Neural cell (in vitro differentiated cells): Measurements from ENCODE around the gene KLK11. TPM values are rescaled to one million over a fixed set of nuclear protein-coding genes. Genes with fewer than 3 reads are reported as not detected.

ENCODE experiments used
- H2AFZ ChIP-seq: fragments of 200-600, 300-800 bp; sonication (generic), shearing (Covaris generic); 2 replicates; pipeline ENCODE4 v1.6.0; 2014; ENCODE audit warnings: low read depth, mild to moderate bottlenecking, antibody characterized with exemption, low read length, moderate library complexity
- H3F3A ChIP-seq: fragments of 200-600 bp; shearing (Covaris generic); 2 replicates; pipeline ENCODE4 v1.6.1; 2016; ENCODE audit warnings: mild to moderate bottlenecking, moderate library complexity, mixed read lengths, antibody characterized with exemption, low read length; ENCODE audit not compliant: insufficient read depth, poor library complexity, severe bottlenecking
- H3K27ac ChIP-seq: fragments of 200-600, 300-800 bp; sonication (generic), shearing (Covaris generic); 2 replicates; pipeline ENCODE4 v1.5.1; 2014; ENCODE audit warnings: mild to moderate bottlenecking, low read length, moderate library complexity
- H3K27me3 ChIP-seq: fragments of 300-800, 200-600 bp; sonication (generic), shearing (Covaris generic); 2 replicates; pipeline ENCODE4 v1.6.0; 2014; ENCODE audit warnings: mild to moderate bottlenecking, low read depth, low read length, moderate library complexity; ENCODE audit not compliant: insufficient read depth
- H3K36me3 ChIP-seq: fragments of 300-800, 200-600 bp; sonication (generic), shearing (Covaris generic); 2 replicates; pipeline ENCODE4 v1.5.1; 2014; ENCODE audit warnings: mild to moderate bottlenecking, antibody characterized with exemption, low read length, moderate library complexity; ENCODE audit not compliant: insufficient read depth
- H3K4me2 ChIP-seq: fragments of 300-800, 200-600 bp; sonication (generic), shearing (Covaris generic); 2 replicates; pipeline ENCODE4 v1.6.0; 2014; ENCODE audit warnings: mild to moderate bottlenecking, low read length
- H3K4me3 ChIP-seq: fragments of 300-800, 200-600 bp; sonication (generic), shearing (Covaris generic); 2 replicates; pipeline ENCODE4 v1.5.1; 2014; ENCODE audit warnings: mild to moderate bottlenecking, low read length, moderate library complexity
- H3K79me2 ChIP-seq: fragments of 200-600 bp; shearing (Covaris generic); replicated peaks from 2 replicates; pipeline ENCODE4 v1.6.0; 2014; ENCODE audit warnings: mild to moderate bottlenecking, low read length, moderate library complexity; ENCODE audit not compliant: insufficient read depth
- H3K9ac ChIP-seq: fragments of 300-800, 200-600 bp; sonication (generic), shearing (Covaris generic); 2 replicates; pipeline ENCODE4 v1.6.1; 2016; ENCODE audit warnings: mild to moderate bottlenecking, low read length, mixed read lengths
- H3K9me2 ChIP-seq: fragments of 200-600 bp; shearing (Covaris generic); 2 replicates; pipeline ENCODE4 v1.6.1; 2016; ENCODE audit warnings: mild to moderate bottlenecking, low read length, mixed read lengths; ENCODE audit not compliant: insufficient read depth
- H3K9me3 ChIP-seq: fragments of 200-600, 300-800 bp; sonication (generic), shearing (Covaris generic); 2 replicates; pipeline ENCODE4 v1.6.1; 2016; ENCODE audit warnings: mild to moderate bottlenecking, mixed run types, low read length, moderate library complexity, mixed read lengths
- H4K20me1 ChIP-seq: fragments of 200-600 bp; shearing (Covaris generic); 2 replicates; pipeline ENCODE4 v1.6.1; 2016; ENCODE audit warnings: mild to moderate bottlenecking, mixed run types; ENCODE audit not compliant: insufficient read depth
- CTCF ChIP-seq: fragments of 450-650 bp; IDR thresholded peaks from 2 replicates; pipeline ENCODE4 v1.5.1; 2014; ENCODE audit warnings: antibody characterized with exemption, mild to moderate bottlenecking, moderate library complexity; ENCODE audit not compliant: poor library complexity, severe bottlenecking
- EZH2 ChIP-seq: fragments of 200-600, 300-800 bp; shearing (Covaris generic), sonication (generic); IDR thresholded peaks from 2 replicates; pipeline ENCODE4 v1.6.1; 2014; ENCODE audit warnings: antibody characterized with exemption, low read length, borderline replicate concordance, mild to moderate bottlenecking; ENCODE audit not compliant: insufficient read depth, poor library complexity, severe bottlenecking
- MXI1 ChIP-seq: fragments of 450-650 bp; conservative IDR thresholded peaks from 2 replicates; pipeline ENCODE4 v1.6.1; 2014; ENCODE audit warnings: antibody characterized with exemption, mild to moderate bottlenecking; ENCODE audit not compliant: poor library complexity, severe bottlenecking
- POLR2AphosphoS5 ChIP-seq: IDR thresholded peaks from 2 replicates; pipeline ENCODE4 v1.6.1; 2012
- RAD21 ChIP-seq: fragments of 450-650 bp; conservative IDR thresholded peaks from 2 replicates; pipeline ENCODE4 v1.6.1; 2014; ENCODE audit warnings: antibody characterized with exemption, mild to moderate bottlenecking, moderate library complexity
- REST ChIP-seq: IDR thresholded peaks from 2 replicates; pipeline ENCODE4 v1.6.1; 2012; ENCODE audit warnings: borderline replicate concordance
- SMC3 ChIP-seq: fragments of 450-650 bp; conservative IDR thresholded peaks from 2 replicates; pipeline ENCODE4 v1.6.1; 2014; ENCODE audit warnings: antibody characterized with exemption, mild to moderate bottlenecking, moderate library complexity; ENCODE audit not compliant: poor library complexity
- polyA plus RNA-seq: library from polyadenylated mRNA; depleted of rRNA; stranded (reverse); fragments of >200 nt; gene quantifications from 2 replicates; pipeline ENCODE4 v1.2.3, GENCODE V29; 2014

Gene KLK11
- polyA plus RNA-seq, 1 donor from 2014 or later = not detected

GRCh38 chr19:51027126-51027806 lies 850 bp upstream of the KLK11 start:
- Histone ChIP-seq H2AFZ (no peak overlapping the region), H3K27me3 (no peaks in the 10 kb centered on the region), H3K4me2 (no peak overlapping the region), H3F3A (no peaks in the 10 kb centered on the region), H3K9ac (no peak overlapping the region), H3K9me2 (no peaks in the 10 kb centered on the region), H3K4me3 (no peak overlapping the region), H3K36me3 (no peaks in the 10 kb centered on the region), H3K9me3 (no peaks in the 10 kb centered on the region), H3K27ac (no peak overlapping the region), H3K79me2 (no peaks in the 10 kb centered on the region), H4K20me1 (no peaks in the 10 kb centered on the region)
- TF ChIP-seq REST = no peak
- no peak for TF ChIP-seq POLR2AphosphoS5
- TF ChIP-seq EZH2 = no peak
- no peak for TF ChIP-seq MXI1

- Histone ChIP-seq H3K36me3 (no peaks in the 10 kb centered on the region), H3K4me3 (no peak overlapping the region), H3F3A (no peaks in the 10 kb centered on the region), H3K4me2 (no peak overlapping the region), H3K9me3 (no peaks in the 10 kb centered on the region), H3K79me2 (no peaks in the 10 kb centered on the region), H3K9ac (no peak overlapping the region), H3K27me3 (no peaks in the 10 kb centered on the region), H3K27ac (no peak overlapping the region), H2AFZ (no peak overlapping the region), H3K9me2 (no peaks in the 10 kb centered on the region), H4K20me1 (no peaks in the 10 kb centered on the region)
- TF ChIP-seq POLR2AphosphoS5 = no peak
- no peak for TF ChIP-seq EZH2
- no peak for TF ChIP-seq RAD21
- no peak for TF ChIP-seq REST
- no peak for TF ChIP-seq CTCF
- TF ChIP-seq SMC3 = no peak
Observed at GRCh38 chr19:51025809-51026553, 435 bp downstream of the KLK11 start.
